ENCODE measurements around the gene IGHMBP2. TPM values are rescaled to one million over a fixed set of nuclear protein-coding genes. Genes with fewer than 3 reads are reported as not detected.

Gene IGHMBP2
- total RNA-seq, 1 donor from 2014 or later, result 20.3 TPM

DNA sequence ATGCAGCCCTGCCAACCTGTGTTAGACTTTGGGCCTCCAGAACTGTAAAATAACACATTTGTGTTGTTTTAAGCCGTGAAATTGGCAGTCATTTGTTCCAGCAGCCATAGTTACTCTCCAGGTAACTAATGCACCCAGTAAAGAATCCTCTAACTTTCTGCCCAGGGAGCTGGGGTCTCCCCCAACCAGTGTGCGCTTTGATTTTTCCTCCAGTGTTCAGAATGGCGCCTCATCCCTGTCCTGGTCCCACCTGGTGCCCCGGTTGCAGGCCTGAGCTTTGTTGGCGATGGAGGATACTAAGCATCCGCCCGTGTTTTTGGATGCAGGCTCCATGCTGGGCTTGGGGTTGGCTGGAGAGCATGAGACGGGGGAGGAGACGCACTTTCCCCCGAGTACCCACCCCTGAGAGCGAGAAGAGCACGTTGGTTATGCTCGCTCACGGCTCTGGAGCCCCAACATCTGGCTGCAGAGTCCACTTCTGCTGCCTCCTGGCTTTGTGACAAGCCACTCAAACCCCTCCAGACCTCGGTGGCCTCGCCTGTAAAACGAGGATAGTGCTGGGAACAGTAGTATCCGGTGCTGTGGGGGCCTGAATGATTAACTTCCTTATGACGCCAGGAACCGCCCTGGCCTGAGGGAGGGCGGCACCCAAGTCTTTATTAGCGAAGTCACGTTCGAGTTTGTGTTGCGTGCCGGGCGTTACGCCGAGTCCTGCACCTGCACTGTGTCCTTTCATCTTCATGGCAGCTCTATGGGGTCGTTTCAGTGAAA is 51.3 kb downstream of the IGHMBP2 start:
- no peak overlapping the region for H3K4me3 ChIP-seq
- ATAC-seq (peak; percentile 79), DNase-seq (no peak)
- no peak overlapping the region for H3K27ac ChIP-seq
- peaks cover 4% of the 10 kb centered on the region for H3K4me1 ChIP-seq
- intact Hi-C loops (cut with DNase I), result no loop called here
- H3K27me3 ChIP-seq, result no peaks in the 10 kb centered on the region
- TF ChIP-seq CTCF (IDR thresholded peaks at IDR 0.05), result no peak
- no peaks in the 10 kb centered on the region for H3K36me3 ChIP-seq
- no peaks in the 10 kb centered on the region for H3K9me3 ChIP-seq

GRCh38 chr11:68955607-68955958 is 51.9 kb downstream of the IGHMBP2 start:
- Histone ChIP-seq H3K27ac (no peak overlapping the region), H3K4me3 (no peak overlapping the region), H3K27me3 (no peaks in the 10 kb centered on the region), H3K36me3 (no peaks in the 10 kb centered on the region), H3K9me3 (no peaks in the 10 kb centered on the region), H3K4me1 (peaks cover 4% of the 10 kb centered on the region)
- no peak for TF ChIP-seq CTCF (IDR thresholded peaks at IDR 0.05)
- ATAC-seq, result no peak
- intact Hi-C loops (cut with DNase I), result no loop called here
- no peak for DNase-seq

DNA sequence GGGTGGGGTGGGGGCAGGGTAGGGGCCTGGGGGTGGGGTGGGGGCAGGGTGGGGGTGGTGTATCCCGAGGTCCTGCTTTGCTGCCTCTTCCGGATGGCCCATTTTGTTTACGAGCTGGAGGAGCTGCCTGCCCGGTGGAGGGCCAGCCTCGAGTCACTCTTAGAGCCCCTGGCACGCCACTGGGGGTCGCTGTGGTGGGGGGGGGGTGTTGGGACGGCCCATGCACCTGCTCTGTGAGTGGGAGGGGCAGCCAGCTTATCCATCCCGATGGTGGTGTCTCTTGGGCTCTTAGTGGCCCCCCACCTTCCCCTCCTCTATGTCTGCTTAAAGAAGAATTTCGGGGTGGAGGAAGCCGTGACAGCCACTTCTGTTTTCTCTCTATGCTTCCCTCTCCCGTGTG is 52.5 kb downstream of the IGHMBP2 start:
- Histone ChIP-seq H3K9me3 (no peaks in the 10 kb centered on the region), H3K4me3 (no peak overlapping the region), H3K36me3 (no peaks in the 10 kb centered on the region), H3K4me1 (peaks cover 4% of the 10 kb centered on the region), H3K27me3 (no peaks in the 10 kb centered on the region), H3K27ac (no peak overlapping the region)
- DNase-seq (peak; percentile 64), ATAC-seq (peak; percentile 48)
- intact Hi-C loops (cut with DNase I), result no loop called here
- peak; percentile 18 for TF ChIP-seq CTCF (IDR thresholded peaks at IDR 0.05)

GRCh38 chr11:68956547-68957254 is 53.0 kb downstream of the IGHMBP2 start:
- Histone ChIP-seq H3K4me3 (no peak overlapping the region), H3K4me1 (peaks cover 4% of the 10 kb centered on the region), H3K9me3 (no peaks in the 10 kb centered on the region), H3K36me3 (no peaks in the 10 kb centered on the region), H3K27me3 (no peaks in the 10 kb centered on the region), H3K27ac (no peak overlapping the region)
- no peak for TF ChIP-seq CTCF (IDR thresholded peaks at IDR 0.05)
- DNase-seq (peak; percentile 53), ATAC-seq (no peak)
- intact Hi-C loops (cut with DNase I), result no loop called here

- Histone ChIP-seq H3K27me3 (no peaks in the 10 kb centered on the region), H3K9me3 (no peaks in the 10 kb centered on the region), H3K4me3 (no peak overlapping the region), H3K27ac (no peak overlapping the region), H3K36me3 (no peaks in the 10 kb centered on the region), H3K4me1 (peaks cover 4% of the 10 kb centered on the region)
- no peak for TF ChIP-seq CTCF (IDR thresholded peaks at IDR 0.05)
- no peak for DNase-seq
- intact Hi-C loops (cut with DNase I), result no loop called here
- no peak for ATAC-seq
Observed at GRCh38 chr11:68958211-68958610, 54.5 kb downstream of the IGHMBP2 start.
